Osteoblast (primary cell): Measurements from ENCODE around the gene CLK3. TPM values are rescaled to one million over a fixed set of nuclear protein-coding genes. Genes with fewer than 3 reads are reported as not detected.

Source experiments
- DNase-seq: peaks from one replicate; pipeline ENCODE4 v3.0.0; 2011; ENCODE audit warnings: low spot score, mixed read lengths; ENCODE audit not compliant: insufficient read length; ENCODE audit errors: missing footprints
- H2AFZ ChIP-seq: 2 replicates; pipeline ENCODE4 v1.6.0; 2011; ENCODE audit warnings: mild to moderate bottlenecking, low read length
- H3K27ac ChIP-seq: 2 replicates; pipeline ENCODE4 v1.5.1; 2011; ENCODE audit warnings: mild to moderate bottlenecking, low read depth, low read length, moderate library complexity
- H3K27me3 ChIP-seq: 2 replicates; pipeline ENCODE4 v1.6.0; 2012; ENCODE audit warnings: mild to moderate bottlenecking, control low read depth, inconsistent platforms, low read length, moderate library complexity; ENCODE audit not compliant: insufficient read depth
- H3K36me3 ChIP-seq: 2 replicates; pipeline ENCODE4 v1.5.1; 2011; ENCODE audit warnings: mild to moderate bottlenecking, low read length, control low read depth, moderate library complexity; ENCODE audit not compliant: insufficient read depth
- H3K4me1 ChIP-seq: 2 replicates; pipeline ENCODE4 v1.5.1; 2011; ENCODE audit warnings: mild to moderate bottlenecking, low read length, control low read depth, moderate library complexity; ENCODE audit not compliant: insufficient read depth
- H3K4me2 ChIP-seq: 2 replicates; pipeline ENCODE4 v1.6.0; 2011; ENCODE audit warnings: mild to moderate bottlenecking, low read length; ENCODE audit not compliant: insufficient read depth
- H3K4me3 ChIP-seq: fragments of 200-600 bp; sonication (generic); 3 replicates; pipeline ENCODE4 v1.5.1; 2012; ENCODE audit warnings: mild to moderate bottlenecking, low read length, inconsistent platforms; ENCODE audit not compliant: insufficient read depth
- H3K79me2 ChIP-seq: 2 replicates; pipeline ENCODE4 v1.6.0; 2012; ENCODE audit warnings: mild to moderate bottlenecking, low read length, control low read depth, inconsistent platforms; ENCODE audit not compliant: insufficient read depth
- H3K9me3 ChIP-seq: 2 replicates; pipeline ENCODE4 v1.5.1; 2011; ENCODE audit warnings: low read depth, low read length, control low read depth
- H4K20me1 ChIP-seq: 2 replicates; pipeline ENCODE4 v1.6.0; 2012; ENCODE audit warnings: mild to moderate bottlenecking, low read length, control low read depth; ENCODE audit not compliant: insufficient read depth
- CTCF ChIP-seq: IDR thresholded peaks from 2 replicates; pipeline ENCODE4 v1.5.1; 2011; ENCODE audit warnings: mild to moderate bottlenecking, low read depth, low read length, moderate library complexity; ENCODE audit errors: extremely low read depth
- total RNA-seq: library from RNA; depleted of rRNA; stranded (reverse); fragments of >200 nt; gene quantifications from 2 replicates; pipeline ENCODE4 v1.2.3, GENCODE V29; 2012

The CLK3 gene
- total RNA-seq, 1 donor, result 47.0 TPM

- Histone ChIP-seq H4K20me1 (peaks cover 60% of the 10 kb centered on the region), H3K4me3 (no peak overlapping the region), H3K27me3 (no peaks in the 10 kb centered on the region), H3K79me2 (peaks cover 57% of the 10 kb centered on the region), H3K36me3 (peaks cover 5% of the 10 kb centered on the region), H3K4me1 (peaks cover 17% of the 10 kb centered on the region), H3K27ac (no peak overlapping the region), H3K9me3 (no peaks in the 10 kb centered on the region), H3K4me2 (no peak overlapping the region), H2AFZ (no peak overlapping the region)
- TF ChIP-seq CTCF, result no peak
- no peak for DNase-seq
Measured at GRCh38 chr15:74646480-74646879, 30.8 kb downstream of the CLK3 start.

- Histone ChIP-seq H3K4me1 (peaks cover 7% of the 10 kb centered on the region), H2AFZ (no peak overlapping the region), H4K20me1 (peaks cover 51% of the 10 kb centered on the region), H3K27me3 (no peaks in the 10 kb centered on the region), H3K27ac (no peak overlapping the region), H3K9me3 (no peaks in the 10 kb centered on the region), H3K36me3 (peaks cover 5% of the 10 kb centered on the region), H3K4me2 (no peak overlapping the region), H3K79me2 (peaks cover 50% of the 10 kb centered on the region), H3K4me3 (no peak overlapping the region)
- no peak for TF ChIP-seq CTCF
- no peak for DNase-seq
Measured at GRCh38 chr15:74648051-74648842, 32.6 kb downstream of the CLK3 start.

GRCh38 chr15:74651242-74651741, 35.7 kb downstream of the CLK3 start:
- Histone ChIP-seq H4K20me1 (peaks cover 56% of the 10 kb centered on the region), H3K36me3 (peaks cover 5% of the 10 kb centered on the region), H3K4me1 (peaks cover 9% of the 10 kb centered on the region), H3K79me2 (peaks cover 43% of the 10 kb centered on the region), H3K4me3 (no peak overlapping the region), H3K27me3 (no peaks in the 10 kb centered on the region), H2AFZ (no peak overlapping the region), H3K9me3 (no peaks in the 10 kb centered on the region), H3K27ac (no peak overlapping the region), H3K4me2 (no peak overlapping the region)
- TF ChIP-seq CTCF, result no peak
- DNase-seq, result peak; percentile 50

- DNase-seq, result no peak
- TF ChIP-seq CTCF, result no peak
- Histone ChIP-seq H3K36me3 (peaks cover 5% of the 10 kb centered on the region), H4K20me1 (peaks cover 60% of the 10 kb centered on the region), H2AFZ (no peak overlapping the region), H3K27ac (peak overlapping the region; percentile 50), H3K4me1 (peaks cover 17% of the 10 kb centered on the region), H3K27me3 (no peaks in the 10 kb centered on the region), H3K9me3 (no peaks in the 10 kb centered on the region), H3K4me2 (no peak overlapping the region), H3K79me2 (peaks cover 46% of the 10 kb centered on the region), H3K4me3 (no peak overlapping the region)
Measured at GRCh38 chr15:74653426-74654102, 37.9 kb downstream of the CLK3 start.
